Measurements from ENCODE around the gene SLC29A1.
A peak's percentile ranks its signal among the peaks of the same experiment; 100 is the strongest.
"Not testable (repeated sequence)": the region's sequence is repeated elsewhere in the genome, so short reads cannot be mapped to it uniquely, and the experiment has no call there.

The SLC29A1 gene

DNA sequence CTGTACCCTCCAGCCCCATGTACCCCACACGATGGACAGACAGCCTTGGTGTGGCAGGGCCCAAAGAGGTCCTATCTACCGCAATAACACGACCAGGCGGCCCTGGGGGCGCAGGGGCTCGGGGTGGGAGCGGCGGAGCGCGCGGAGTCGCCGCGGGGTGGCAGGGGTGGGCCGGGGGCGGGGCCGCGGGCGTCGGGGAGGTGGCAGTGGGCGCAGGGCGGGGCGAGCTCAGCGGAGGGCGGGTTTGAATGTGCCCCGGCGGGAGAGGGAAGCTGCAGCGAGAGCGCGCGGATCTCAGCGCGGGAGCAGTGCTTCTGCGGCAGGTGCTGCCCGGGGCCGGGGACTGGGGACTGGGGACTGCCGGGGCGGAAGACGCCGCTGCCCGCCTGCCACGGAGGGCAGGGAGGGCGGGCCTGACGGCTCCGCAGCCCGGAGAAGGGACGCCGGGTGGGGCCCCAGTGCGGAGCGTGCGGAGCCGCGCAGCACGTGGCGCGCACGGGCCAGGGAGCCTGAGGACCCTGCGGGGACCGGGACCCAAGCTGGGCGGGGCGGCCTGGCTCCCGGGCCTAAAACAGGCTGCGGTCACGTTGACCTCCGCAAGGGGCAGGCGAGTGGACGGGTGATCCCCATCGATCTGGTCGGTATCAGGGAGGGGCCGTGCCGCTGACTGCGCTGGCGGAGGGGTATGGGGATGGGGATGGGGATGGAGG, at the start of gene SLC29A1:
Gene SLC29A1 (plus strand): TSS at position 277 of the 710 bp plus-strand sequence. CDS start 3,719 bp downstream, outside the sequence.
- peak; percentile 37 for DNase-seq (ENCODE audit: low read depth)

DNA sequence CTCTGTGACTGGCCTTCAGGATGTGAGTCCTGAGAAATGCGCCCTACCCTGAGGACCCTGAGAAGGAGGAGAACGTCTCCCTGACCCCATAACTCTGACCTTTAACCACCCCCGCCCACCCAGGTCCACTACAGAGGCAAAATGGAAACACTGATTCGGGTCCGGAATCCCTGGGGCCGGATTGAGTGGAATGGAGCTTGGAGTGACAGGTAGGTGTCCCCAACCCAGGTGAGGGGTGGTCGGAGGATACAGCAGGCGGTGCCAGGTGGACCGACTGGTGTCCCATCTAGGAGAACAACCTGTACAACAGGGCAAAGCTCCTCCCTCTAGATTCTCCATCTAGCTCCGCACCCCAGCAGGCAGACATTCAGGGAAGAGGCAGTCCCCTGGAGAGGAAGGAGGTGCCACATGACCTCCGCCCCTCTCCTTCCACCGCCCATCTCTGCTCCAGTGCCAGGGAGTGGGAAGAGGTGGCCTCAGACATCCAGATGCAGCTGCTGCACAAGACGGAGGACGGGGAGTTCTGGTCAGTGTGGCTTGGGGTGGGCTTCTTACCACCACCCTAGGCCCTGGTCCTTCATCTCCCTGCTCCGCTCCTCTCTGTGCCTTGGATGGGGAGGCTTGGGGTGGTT, 47.1 kb upstream of the SLC29A1 start:
- no peak for DNase-seq (ENCODE audit: low read depth)

GRCh38 chr6:44176762-44177509, 46.5 kb upstream of the SLC29A1 start:
- no peak for DNase-seq (ENCODE audit: low read depth)

DNA sequence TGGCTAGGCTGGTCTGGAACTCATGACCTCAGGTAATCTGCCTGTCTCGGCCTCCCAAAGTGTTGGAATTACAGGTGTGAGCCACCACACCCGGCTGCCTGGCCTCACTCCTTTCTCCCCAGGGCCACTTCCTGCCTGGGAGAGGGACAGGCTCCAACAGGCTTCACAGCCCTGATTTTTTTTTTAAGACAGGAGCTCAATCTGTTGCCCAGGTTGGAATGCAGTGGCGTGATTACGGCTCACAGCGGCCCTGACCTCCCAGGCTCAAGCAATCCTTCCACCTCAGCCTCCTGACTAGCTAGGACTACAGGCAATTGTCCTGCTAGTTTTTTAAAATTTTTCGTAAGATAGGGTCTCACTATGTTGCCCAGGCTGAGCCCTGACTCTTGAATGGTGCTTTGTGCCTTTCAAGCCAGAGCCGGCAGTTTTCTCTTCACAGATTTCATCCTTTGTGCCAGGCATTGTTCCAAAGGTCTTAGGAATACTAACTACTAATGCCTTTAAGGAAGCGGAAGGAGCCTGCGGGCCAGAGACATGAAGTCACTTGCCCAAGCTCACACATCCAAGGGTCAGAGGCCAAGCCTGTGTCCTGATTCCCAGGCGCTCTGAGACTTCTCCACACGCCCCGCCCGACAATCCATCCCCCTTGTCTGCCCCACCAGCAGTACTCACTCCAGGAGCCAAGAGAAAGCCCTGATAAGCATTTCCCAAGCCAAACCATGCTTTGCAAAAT, 45.5 kb upstream of the SLC29A1 start:
- peak; percentile 51 for DNase-seq (ENCODE audit: low read depth)

DNA sequence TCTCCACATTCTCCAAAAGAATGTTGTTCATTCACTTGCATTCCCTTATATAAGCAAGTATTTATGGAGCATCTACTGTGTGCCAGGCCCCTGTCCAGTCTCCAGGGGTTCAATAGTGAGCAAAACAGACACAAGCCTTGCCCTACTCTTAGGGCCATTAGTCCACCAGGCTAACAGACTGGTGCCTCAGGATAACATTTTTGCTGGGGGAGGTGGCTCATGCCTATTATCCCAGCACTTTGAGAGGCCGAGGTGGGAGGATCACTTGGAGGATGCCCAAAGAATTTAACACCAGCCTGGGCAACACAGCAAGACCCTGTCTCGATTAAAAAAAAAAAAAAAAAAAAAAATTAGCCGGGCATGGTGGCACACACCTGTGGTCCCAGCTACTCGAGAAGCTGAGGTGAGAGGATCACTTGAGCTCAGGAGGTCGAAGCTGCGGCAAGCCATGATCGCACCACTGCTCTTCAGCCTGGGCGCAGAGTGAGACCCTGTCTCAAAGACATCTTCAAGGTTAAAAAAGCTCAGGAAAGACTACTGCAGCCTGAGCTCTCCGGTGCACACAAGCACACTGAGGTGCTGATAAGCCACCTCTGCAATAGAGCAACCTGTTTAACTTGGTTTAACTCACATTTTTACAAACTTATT, 44.8 kb upstream of the SLC29A1 start:
- no peak for DNase-seq (ENCODE audit: low read depth)

GRCh38 chr6:44179072-44179536, 44.3 kb upstream of the SLC29A1 start:
- DNase-seq (ENCODE audit: low read depth), result no peak

GRCh38 chr6:44179648-44180047, 43.7 kb upstream of the SLC29A1 start:
- no peak for DNase-seq (ENCODE audit: low read depth)

GRCh38 chr6:44180406-44180805, 43.0 kb upstream of the SLC29A1 start:
- DNase-seq (ENCODE audit: low read depth), result no peak

DNA sequence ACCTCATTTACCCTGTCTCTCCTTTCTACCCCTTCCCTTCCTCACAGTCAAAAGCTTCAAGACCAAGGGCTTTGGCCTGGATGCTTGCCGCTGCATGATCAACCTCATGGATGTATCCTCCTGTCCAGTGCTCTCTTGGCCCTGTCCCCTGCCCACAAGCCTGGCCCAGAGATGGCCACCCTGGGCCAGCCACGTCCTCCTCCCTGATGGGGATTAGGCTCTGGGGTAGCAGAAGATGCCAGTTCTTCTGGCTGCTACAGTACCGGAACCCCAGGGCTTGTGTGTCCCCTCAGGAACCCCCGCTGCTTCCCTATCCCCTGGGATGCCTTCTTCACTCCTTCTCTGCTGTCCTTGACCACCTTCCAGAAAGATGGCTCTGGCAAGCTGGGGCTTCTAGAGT, 42.5 kb upstream of the SLC29A1 start:
- DNase-seq (ENCODE audit: low read depth), result no peak

- not testable (repeated sequence) for DNase-seq (ENCODE audit: low read depth)
Observed at GRCh38 chr6:44181784-44182183, 41.6 kb upstream of the SLC29A1 start.

- no peak for DNase-seq (ENCODE audit: low read depth)
Observed at GRCh38 chr6:44182911-44183390, 40.4 kb upstream of the SLC29A1 start.

DNA sequence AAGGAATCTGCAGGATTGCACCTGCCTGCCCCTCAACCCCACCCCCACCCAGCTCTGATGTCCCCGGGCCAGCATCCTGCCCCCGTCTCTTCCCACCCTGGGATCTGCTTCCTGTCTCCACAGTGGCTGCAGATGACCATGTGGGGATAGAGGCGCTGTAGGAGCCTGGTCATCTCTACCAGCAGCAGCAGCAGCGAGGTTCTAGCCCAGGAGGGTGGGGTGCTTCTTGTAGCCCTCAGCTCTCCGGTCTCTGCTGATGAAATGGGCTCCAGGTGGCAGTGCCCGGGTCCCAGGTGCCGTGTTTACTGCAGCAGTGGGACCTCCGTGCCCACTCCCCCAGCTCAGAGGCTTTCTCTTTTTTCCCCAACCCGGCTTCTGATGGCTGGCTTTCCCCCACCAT, 39.6 kb upstream of the SLC29A1 start:
- no peak for DNase-seq (ENCODE audit: low read depth)

GRCh38 chr6:44185356-44185755, 38.0 kb upstream of the SLC29A1 start:
- not testable (repeated sequence) for DNase-seq (ENCODE audit: low read depth)

- DNase-seq (ENCODE audit: low read depth), result no peak
Observed at GRCh38 chr6:44185953-44186634, 37.3 kb upstream of the SLC29A1 start.

DNA sequence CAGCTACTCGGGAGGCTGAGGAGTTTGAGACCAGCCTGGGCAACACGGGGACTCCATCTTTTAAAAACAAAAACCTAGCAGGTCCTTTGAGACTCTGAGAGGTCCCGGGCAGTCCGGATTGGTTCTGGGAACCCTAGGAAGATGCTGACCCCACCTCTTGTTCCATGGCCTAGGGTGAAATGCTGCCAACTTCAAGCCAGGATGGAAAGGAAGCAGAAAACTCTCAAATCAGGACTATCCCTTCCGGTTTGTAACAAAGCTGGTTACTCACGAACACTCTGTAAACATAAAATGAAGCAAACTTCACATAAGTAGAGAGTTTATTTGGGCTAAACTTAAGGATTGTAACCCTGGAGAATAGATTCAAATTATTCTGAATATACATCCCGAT, 36.8 kb upstream of the SLC29A1 start:
- no peak for DNase-seq (ENCODE audit: low read depth)

GRCh38 chr6:44188819-44189218, 34.6 kb upstream of the SLC29A1 start:
- DNase-seq (ENCODE audit: low read depth), result no peak

DNA sequence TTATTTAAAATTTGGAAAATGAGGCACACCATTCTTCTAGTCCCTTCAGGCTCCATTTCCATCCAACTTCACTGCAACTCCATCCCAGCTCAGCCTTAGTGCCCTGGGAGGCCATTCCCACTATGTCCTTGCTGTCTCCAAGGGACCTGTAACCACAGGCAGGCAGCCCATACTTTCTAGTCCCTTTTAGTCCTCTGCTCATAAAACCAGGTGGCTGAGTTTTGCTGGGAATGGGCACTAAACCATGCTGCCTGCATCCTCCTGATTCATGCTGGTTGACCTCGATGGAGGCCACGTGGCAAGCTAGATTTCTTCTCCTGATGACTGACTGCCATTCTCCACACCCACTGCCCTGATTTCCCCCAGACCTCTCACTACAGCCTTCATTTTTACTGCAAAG, 34.1 kb upstream of the SLC29A1 start:
- DNase-seq (ENCODE audit: low read depth), result no peak

GRCh38 chr6:44190715-44191114, 32.7 kb upstream of the SLC29A1 start:
- no peak for DNase-seq (ENCODE audit: low read depth)

- DNase-seq (ENCODE audit: low read depth), result peak; percentile 12
Observed at GRCh38 chr6:44192428-44193041, 30.9 kb upstream of the SLC29A1 start.

DNA sequence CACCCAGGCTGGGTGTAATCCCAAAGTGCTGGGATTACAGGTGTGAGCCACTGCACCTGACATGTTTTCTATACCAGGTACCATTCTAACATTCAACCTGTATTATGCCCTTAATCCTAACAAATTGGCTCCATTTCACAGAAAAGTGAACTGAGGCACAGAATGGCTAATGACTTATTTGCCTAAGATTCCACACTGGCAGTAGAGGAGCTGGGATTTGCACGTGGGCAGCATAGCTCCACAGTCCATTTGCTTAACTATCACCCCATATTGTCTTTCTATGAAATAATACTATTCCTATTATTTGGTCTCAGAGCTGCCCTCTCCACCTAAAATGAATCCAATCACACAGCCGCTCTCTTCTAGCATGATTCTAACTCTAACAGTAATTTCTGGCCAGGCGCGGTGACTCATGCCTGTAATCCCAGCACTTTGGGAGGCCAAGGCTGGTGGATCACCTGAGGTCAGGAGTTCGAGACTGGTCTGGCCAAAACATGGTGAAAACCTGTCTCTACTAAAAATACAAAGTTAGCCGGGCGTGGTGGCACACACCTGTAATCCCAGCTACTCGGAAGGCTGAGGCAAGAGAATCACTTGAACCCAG, 30.0 kb upstream of the SLC29A1 start:
- no peak for DNase-seq (ENCODE audit: low read depth)

Measured in iris pigment epithelial cell (primary cell).